T-helper 2 cell (primary cell): Measurements from ENCODE around the gene SOX9.
"Not testable (repeated sequence)": the region's sequence is repeated elsewhere in the genome, so short reads cannot be mapped to it uniquely, and the experiment has no call there.

Source experiments
- DNase-seq, 5 experiments: peaks; one replicate each; pipeline versions ENCODE4 v3.0.0 to v3.0.0-alpha.2; 2012 to 2022

The SOX9 gene

GRCh38 chr17:72111336-72111923 lies 9.4 kb upstream of the SOX9 start:
- DNase-seq, result no peak

DNA sequence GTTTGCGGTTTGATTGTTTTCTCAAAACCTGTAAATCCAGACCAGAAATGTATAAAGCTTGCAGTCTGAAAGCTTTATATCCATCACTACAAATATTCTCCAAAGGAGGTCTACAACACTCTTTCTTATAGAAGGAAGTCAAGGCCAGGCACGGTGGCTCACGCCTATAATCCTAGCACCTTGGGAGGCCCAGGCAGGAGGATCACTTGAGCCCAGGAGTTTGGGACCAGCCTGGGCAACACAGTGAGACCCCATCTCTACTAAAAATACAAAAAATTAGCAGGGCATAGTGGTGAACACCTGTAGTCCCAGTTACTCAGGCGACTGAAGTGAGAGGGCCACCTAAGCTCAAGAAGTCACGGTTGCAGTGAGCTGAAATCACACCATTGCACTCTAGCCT lies 8.9 kb upstream of the SOX9 start:
- not testable (repeated sequence) for DNase-seq

DNA sequence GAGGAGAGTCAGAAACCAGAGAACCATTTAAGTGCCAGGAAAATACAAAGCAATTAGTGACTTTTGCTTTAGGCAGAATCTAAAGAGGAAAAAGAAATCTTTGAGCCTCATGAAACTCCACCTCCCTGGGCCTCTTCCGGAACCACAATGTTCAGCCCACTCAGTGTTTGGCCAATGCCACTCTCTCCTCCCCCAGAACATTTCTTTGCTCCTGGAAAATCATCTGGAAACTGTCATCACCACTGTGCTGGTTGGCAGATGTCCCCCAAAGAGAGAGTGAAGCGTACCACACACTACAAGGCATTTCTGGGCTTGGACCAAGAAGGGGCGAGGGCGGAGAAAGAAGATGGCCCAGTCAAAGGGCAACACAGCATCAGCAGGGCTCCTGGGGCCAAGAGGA lies 7.1 kb upstream of the SOX9 start:
- no peak for DNase-seq

DNA sequence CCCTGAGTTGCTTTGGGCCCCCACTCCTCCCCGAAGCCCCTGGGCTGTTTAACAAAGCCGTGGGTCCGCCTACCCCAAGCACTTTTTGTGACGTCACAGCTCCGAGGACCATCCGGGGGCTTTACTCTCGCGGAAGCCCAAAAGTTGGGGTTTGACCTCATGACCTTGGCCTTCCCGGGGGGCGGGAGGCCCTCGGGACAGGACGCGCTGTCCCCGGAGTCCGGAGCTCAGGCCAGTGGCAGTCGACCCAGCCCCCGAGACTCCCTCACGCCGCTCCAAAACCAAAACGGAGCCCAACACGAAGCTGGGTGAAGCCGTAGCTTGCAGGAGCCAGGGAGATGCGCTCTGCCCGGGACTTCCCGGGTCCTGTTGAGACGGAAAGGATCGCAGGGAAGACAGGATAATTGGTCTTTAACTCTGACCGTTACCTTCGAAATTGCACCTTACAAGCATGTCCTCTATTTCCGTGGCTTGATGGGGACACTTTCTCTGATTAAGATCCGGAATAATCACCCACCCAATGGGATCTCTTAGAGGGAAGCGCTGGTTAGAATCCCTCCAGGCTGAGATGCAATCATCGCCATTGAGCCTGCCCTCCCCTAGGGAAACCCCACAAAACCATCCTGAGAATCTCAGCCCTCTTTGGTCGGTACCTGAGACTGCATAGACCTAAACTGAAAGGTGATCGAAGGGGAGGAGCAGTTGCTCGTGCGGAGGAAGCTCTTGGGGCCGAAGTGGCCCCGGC lies 4.9 kb upstream of the SOX9 start:
- DNase-seq, result no peak

- DNase-seq, result no peak
Measured at GRCh38 chr17:72116661-72117521, 3.9 kb upstream of the SOX9 start.

DNA sequence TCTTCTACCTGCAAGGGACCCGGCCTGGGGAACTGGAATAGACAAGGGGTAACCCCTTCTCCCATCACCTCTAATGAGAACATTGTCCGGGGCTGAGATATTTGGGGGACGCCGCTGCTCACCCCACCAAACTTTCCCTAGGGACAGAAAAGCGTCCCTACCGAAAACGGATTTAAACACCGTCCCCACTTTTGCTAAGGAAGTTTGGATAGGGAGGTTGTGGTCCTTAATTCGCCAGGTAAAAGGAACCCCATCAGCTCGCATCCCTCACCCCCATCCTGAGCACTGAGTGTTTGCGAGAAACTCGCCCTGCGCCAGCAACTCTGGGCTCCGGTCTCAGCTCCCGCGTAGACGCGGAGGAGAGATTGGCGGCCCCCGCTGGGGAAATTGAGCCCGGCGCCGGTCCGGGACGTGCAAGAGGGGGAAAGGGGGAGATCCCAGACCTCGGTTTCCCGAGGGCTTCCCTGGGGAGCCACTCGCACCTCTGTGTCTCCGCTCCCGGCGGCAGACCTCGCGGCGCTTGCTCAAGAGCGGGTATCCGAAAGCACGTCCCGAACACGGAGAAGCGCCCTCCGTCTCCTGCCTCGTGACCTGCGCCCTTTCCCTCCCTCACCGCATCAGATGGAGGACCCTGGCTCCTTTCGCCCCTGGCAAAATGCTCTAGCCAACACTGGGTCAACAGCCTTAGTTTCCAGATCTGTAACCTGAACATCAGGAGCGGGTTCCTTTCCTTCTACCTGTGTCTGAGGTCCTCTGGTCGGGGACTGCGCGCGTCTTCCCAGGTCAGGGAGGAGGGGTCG lies 3.1 kb upstream of the SOX9 start:
- no peak for DNase-seq

DNA sequence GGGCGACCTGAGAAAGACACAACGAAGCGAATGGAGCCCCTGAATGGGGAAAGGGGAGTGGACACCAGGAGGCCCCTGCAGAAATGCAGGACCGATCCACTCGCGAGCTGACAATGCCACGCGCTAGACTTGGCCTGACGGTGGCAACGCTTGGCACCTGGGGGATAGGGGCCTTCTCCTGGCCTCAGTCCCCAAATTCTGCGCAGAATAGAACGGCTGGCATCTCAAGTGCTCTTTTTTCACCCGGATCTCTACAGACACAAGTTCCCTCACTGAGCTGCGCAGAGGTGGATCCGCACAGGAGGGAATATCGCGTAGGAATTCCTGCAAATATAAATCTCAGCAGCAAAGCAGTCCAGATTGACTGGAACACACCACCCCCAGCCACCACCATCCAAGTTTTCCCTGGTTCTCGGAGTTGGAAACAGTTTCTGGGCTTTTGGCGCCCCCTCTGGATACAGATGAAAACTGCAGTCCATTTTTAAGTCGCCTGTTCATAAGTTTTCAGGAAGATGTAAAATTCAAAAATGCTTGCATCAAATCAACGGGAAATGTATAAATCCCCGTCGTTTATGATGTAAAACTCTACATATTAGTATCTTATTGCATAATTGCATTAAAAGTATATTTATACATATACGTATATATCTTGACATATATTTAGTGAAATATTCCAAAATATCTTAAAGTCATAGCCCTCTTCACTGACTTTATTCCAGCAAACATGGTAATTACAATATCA lies 2.3 kb upstream of the SOX9 start:
- peak in 1 of 5 experiments; percentile 39 for DNase-seq

DNA sequence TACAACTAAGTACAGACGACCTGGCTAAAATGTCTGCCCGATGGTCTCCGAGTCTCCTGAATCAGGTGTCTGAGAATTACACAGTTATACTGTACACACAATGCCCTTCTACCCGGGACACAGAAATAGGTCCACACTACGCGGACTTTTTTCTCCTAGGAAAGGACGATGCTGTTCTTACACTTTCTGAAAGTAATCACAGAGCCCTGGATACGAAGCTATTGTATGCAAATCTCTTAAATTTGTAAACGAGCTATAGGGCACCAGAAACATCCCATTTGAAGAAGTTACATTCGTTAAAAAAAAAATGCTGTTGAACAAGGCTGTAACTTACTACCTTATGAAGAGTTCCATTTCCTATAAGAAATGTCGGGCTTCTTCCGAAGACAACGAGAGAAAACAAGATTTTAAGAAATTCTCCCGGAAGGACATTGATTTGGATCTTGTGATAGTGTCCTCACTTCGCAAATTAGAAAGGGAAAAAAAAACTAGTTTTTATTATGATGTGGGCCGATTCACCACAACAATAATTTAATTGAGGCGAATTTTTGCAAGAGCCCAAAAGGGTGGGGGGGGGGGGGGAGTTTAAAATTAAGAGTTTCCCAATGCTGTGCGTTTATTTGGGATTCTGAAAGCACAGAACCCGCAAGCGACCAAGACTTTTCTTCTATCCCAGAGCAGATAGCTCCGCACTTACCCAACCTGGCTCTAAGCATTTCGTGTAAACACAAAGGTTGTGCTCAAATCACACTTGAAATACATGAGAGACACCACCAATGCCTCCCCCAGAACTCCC lies 1.5 kb upstream of the SOX9 start:
- DNase-seq, result no peak

GRCh38 chr17:72119873-72120641 lies 763 bp upstream of the SOX9 start:
- DNase-seq, result peak in 1 of 5 experiments; percentile 15

DNA sequence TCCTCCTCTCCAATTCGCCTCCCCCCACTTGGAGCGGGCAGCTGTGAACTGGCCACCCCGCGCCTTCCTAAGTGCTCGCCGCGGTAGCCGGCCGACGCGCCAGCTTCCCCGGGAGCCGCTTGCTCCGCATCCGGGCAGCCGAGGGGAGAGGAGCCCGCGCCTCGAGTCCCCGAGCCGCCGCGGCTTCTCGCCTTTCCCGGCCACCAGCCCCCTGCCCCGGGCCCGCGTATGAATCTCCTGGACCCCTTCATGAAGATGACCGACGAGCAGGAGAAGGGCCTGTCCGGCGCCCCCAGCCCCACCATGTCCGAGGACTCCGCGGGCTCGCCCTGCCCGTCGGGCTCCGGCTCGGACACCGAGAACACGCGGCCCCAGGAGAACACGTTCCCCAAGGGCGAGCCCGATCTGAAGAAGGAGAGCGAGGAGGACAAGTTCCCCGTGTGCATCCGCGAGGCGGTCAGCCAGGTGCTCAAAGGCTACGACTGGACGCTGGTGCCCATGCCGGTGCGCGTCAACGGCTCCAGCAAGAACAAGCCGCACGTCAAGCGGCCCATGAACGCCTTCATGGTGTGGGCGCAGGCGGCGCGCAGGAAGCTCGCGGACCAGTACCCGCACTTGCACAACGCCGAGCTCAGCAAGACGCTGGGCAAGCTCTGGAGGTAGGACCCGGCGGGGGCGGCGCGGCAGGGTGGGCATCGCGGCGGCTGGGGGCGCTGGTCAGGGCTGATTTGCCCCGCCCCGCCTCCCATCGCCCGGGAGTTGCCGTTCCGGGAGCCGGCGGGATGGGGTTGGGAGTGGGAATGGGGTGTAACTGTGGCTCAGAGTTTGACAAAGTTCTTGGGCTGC lies 567 bp downstream of the SOX9 start:
- peak in 1 of 5 experiments; percentile 13 for DNase-seq

DNA sequence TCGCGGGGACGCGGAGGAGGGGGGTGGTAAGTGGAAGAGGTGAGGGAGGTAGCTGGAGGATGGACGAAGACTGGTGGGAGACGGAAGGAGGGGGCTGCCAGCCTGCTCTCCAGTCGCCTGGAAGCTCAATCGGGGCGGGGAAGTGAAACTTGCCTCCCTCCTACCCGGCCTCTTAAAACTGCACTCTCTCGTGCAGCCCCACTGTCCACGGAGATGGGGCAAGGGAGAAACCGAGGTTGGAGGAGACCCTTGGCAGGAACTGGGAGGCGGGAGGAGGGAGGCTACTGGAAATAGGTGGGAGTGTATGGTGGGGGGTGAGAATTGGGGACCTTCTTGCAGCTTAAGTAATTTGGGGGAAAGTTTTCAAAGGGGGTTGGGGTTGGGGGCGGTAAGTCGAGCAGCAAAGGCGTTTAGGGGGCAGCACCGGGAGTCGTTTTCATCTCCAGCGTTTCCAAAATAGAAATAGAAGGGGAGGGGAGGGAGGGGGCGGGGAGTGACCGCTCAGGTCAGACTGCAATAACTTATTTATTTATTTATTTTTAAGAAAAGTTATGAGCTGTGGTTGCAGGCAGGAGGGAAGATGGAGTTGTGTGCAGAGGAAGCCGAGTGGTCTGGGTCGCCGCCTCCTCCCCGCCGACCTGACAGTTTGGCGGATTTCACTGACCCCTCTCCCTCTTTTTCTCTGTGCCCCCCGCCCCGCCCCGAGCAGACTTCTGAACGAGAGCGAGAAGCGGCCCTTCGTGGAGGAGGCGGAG lies 1.4 kb downstream of the SOX9 start:
- DNase-seq, result no peak

DNA sequence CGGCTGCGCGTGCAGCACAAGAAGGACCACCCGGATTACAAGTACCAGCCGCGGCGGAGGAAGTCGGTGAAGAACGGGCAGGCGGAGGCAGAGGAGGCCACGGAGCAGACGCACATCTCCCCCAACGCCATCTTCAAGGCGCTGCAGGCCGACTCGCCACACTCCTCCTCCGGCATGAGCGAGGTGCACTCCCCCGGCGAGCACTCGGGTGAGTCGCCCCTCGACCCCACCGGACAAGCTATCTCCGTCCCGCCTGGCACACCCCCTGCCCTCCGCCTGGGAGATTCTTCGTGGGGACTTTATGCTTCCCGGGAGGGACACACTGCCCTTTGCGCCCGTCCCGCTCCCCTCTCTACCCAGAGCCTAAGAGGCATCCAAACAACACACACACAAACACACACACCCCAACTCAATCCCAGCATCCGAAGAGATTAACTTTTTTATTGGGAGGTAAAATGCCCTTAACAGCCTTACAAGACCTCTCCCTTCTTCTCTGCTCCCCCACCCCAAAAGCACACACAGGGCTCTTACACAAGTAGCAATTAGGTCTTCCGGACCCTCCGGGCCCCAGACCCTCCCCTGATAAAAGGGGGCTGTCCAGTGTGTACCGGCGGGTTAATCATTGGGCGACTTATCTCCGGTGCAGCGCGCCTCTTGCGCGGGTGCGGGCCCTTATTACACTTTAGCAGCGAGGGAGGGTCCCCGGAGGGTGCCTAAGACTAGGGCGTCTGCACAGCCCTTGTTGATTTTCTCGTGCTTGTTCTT lies 2.1 kb downstream of the SOX9 start:
- peak in 1 of 5 experiments; percentile 23 for DNase-seq

GRCh38 chr17:72123530-72124437 lies 3.0 kb downstream of the SOX9 start:
- no peak for DNase-seq

- no peak for DNase-seq
Measured at GRCh38 chr17:72124438-72124775, 3.6 kb downstream of the SOX9 start.

DNA sequence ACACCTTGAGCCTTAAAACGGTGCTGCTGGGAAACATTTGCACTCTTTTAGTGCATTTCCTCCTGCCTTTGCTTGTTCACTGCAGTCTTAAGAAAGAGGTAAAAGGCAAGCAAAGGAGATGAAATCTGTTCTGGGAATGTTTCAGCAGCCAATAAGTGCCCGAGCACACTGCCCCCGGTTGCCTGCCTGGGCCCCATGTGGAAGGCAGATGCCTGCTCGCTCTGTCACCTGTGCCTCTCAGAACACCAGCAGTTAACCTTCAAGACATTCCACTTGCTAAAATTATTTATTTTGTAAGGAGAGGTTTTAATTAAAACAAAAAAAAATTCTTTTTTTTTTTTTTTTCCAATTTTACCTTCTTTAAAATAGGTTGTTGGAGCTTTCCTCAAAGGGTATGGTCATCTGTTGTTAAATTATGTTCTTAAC lies 4.4 kb downstream of the SOX9 start:
- DNase-seq, result no peak

- DNase-seq, result no peak
Measured at GRCh38 chr17:72125742-72126141, 4.9 kb downstream of the SOX9 start.
